ENCODE data around the gene KCNQ1.
"Not testable (repeated sequence)": the region's sequence is repeated elsewhere in the genome, so short reads cannot be mapped to it uniquely, and the experiment has no call there.

KCNQ1 gene

DNA sequence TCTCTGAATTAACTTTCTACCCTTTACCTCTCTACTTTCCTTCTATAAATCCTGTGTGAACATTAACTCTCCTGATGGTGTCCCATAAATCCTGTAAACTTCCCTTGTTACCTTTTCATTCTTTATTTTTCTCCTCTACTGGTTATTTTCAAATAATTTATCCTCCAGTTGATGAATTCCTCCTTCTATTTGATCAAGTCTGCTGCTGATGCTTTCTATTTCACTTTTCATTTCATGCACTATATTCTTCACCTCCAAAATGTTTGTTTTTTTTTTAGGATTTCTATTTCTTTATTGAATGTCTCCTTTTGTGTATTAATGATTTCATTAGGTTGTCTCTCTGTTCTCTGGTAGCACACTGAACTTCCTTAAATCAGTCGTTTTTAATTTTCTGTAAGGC is 186.4 kb downstream of the KCNQ1 start:
- no peak for DNase-seq

- DNase-seq: not testable (repeated sequence)
Measured at GRCh38 chr11:2639763-2640162, 195.0 kb downstream of the KCNQ1 start.

GRCh38 chr11:2641623-2642022 is 196.8 kb downstream of the KCNQ1 start:
- DNase-seq: no peak

GRCh38 chr11:2643746-2644145 is 198.9 kb downstream of the KCNQ1 start:
- no peak for DNase-seq

GRCh38 chr11:2644844-2645778 is 200.3 kb downstream of the KCNQ1 start:
- DNase-seq: no peak

DNA sequence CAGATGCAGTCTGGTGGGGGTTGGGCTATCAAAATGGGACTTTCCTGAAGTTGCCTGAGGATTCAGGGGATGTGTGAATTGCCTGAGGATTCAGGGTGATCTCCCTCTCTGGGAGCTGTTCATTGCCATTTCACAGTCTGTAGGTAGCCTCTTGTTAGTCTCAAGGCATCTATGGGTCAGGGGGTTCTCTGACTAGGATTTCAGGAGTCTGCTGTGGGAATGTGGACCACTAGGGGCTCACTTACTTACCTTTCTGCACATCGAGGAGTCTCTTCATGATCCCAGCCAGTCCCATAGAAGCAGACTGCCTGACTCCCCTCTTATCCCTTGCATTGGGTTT is 200.9 kb downstream of the KCNQ1 start:
- no peak for DNase-seq

GRCh38 chr11:2647167-2647566 is 202.4 kb downstream of the KCNQ1 start:
- no peak for DNase-seq

DNA sequence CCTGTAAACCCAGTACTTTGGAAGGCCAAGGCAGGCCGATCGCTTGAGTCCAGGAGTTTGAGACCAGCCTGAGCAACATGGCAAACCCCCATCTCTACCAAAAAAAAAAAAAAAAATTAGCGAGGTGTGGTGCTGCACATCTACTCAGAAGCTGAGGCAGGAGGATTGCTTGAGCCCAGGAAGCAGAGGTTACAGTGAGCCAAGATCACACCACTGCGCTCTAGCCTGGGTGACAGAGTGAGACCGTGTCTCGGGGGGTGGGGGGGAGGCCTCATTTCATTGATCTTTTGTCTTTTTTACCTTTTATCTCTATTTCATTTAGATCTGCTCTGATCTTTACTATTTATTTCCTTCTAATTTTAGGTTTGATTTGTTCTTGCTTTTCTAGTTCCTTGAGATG is 203.1 kb downstream of the KCNQ1 start:
- no peak for DNase-seq

DNA sequence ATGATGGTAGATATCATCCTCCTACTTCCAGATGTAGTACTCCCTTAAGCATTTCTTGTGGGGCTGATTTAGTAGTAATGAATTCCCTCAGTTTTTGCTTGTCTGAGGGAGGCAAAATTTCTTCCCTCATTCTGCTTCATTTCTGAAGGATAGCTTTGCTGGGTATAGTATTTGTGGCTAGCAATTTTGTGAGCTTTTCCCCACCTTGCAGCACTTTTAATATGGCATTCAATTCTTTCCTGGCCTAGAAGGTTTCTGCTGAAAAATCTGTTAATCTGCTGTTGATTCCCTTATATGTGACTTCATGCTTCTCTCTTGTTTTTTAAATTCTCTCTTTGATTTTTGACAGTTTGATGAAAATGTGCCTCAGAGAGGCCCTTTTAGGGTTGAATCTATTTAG is 204.6 kb downstream of the KCNQ1 start:
- DNase-seq: no peak

- DNase-seq: no peak
Measured at GRCh38 chr11:2649848-2650247, 205.0 kb downstream of the KCNQ1 start.

DNA sequence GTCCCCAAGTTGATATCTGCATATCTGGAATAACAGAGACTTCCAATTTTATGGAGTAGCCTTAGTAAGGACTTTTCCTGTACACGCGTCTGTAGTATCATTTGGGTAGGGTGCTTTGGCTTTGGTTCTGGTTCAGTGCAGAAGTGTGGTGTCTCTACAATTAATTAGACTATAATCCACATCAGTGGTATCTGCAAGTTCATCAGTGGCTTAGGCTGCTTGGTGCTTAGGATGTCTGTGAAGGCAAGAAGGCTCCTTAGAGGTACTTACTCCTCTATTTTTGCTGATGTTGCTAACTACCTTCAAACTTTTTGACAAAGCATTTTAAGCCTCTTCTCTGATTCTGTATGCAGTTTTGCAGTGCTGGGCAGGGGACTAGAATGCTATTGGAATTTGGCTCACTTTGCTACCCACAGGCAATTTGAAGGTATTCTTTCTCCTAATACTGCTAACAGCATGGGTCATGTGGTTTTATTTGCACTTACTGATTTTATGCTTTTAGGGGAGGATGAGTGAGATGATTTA is 205.6 kb downstream of the KCNQ1 start:
- DNase-seq: no peak

- DNase-seq: no peak
Measured at GRCh38 chr11:2651054-2651617, 206.3 kb downstream of the KCNQ1 start.

DNA sequence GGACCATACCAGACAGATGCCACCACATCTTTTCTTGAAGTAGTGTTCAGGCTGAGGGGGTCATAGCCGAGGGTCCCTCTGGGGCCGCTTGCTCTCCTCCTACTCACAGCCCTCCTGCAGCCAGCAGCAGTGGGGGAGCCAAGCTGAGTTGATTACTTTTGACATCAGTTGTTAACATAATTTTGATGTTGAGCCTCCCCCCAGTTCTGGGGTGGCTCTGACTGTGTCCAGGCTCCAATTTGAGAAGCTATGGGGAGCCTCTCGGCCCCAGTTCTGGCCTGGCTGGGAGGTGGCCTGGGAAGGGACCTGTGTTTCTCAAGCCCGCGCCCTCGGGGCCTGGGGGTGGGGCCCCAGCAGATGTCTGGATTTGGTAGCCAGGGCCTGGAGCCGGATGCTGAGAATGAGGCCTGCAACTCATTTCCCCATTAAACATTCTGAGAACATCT is 207.0 kb downstream of the KCNQ1 start:
- DNase-seq: no peak

- no peak for DNase-seq
Measured at GRCh38 chr11:2652333-2653197, 207.8 kb downstream of the KCNQ1 start.

GRCh38 chr11:2653198-2653551 is 208.4 kb downstream of the KCNQ1 start:
- DNase-seq: no peak

DNA sequence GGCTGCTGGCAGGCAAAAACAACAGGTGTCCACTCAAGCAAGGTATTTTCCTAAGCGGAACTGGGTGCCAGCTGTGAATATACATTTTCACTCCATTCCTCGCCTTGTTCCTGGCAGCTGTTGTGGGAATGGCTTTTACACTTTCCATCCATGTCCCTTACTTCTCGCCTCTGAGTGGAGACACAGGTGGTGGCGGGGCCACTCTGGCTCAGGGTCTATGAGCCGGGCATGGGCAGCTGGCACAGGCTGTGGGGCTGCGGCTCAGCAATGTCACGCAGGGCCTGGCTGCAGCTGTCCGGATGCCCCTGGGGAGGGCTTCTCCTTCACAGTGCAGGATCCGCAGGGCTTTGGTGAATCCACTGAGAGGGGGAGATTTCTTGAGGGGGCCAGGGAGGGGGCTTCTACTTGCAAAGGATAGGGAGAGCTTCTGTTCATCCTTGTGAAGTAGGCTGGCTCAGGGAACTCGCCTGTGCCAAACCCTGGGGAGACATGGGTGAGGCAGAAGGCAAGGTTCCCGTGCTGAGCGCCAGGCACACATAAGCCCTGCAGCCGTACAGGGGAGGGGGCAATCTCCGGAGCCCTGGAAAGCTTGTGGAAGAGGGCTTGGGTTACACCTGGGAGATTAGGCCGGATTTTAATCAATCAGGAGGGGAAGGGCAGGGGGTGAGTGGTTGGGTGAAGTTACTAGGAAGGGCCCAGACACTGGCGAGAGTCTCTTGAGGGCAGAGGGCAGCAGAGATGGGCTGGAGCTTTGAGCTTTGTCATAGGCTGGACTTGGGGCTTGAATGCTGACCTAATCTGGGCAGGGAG is 209.3 kb downstream of the KCNQ1 start:
- DNase-seq: no peak

GRCh38 chr11:2655016-2655719 is 210.4 kb downstream of the KCNQ1 start:
- DNase-seq: no peak

- DNase-seq: no peak
Measured at GRCh38 chr11:2655834-2656622, 211.2 kb downstream of the KCNQ1 start.

GRCh38 chr11:2656859-2657258 is 212.1 kb downstream of the KCNQ1 start:
- DNase-seq: no peak

DNA sequence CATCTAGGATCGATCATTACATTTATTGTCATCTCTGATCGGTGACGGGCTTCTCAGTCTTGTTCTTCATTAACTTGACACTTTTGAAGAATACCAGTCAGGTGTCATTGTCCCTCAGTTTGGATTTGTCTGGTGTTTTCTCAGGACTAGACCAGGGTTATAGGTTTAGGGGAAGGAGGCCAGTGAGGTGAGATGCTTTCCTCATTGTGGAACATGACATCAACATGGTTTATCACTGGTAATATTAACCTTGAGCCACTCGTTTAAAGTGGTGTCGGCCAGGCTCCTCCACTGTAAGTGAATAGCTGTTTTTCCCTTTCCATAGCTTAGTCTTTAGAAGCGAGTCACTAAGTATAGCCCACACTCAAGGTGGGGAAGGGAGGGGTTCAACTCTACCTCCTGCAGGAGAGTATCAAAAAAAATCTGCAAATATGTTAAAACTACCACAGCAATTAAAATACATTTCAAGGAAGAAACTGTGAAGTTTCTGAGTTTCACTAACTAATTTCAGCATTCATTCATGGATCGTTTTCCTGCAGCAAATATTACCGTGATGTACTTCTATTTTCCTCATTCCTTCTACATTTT is 213.0 kb downstream of the KCNQ1 start:
- DNase-seq: no peak
